ENCODE data around the gene CYP27A1.
"Not testable (repeated sequence)": the region's sequence is repeated elsewhere in the genome, so short reads cannot be mapped to it uniquely, and the experiment has no call there.

GRCh38 chr2:218772759-218773158 lies 9.2 kb upstream of the CYP27A1 start:
- not testable (repeated sequence) for TF ChIP-seq CTCF (IDR thresholded peaks at IDR 0.05); ZC3H11A (IDR thresholded peaks at IDR 0.05); HOXA7 (CRISPR knock-in tag; IDR thresholded peaks at IDR 0.05); RAD21 (conservative IDR thresholded peaks at IDR 0.05 in 1 of 2, IDR thresholded peaks at IDR 0.05 in 1 of 2)
- TF ChIP-seq, protein P1, sequence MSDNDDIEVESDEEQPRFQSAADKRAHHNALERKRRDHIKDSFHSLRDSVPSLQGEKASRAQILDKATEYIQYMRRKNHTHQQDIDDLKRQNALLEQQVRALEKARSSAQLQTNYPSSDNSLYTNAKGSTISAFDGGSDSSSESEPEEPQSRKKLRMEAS (IDR thresholded peaks at IDR 0.05), result not testable (repeated sequence)
